ENCODE data around the gene TTC9B.

The TTC9B gene

DNA sequence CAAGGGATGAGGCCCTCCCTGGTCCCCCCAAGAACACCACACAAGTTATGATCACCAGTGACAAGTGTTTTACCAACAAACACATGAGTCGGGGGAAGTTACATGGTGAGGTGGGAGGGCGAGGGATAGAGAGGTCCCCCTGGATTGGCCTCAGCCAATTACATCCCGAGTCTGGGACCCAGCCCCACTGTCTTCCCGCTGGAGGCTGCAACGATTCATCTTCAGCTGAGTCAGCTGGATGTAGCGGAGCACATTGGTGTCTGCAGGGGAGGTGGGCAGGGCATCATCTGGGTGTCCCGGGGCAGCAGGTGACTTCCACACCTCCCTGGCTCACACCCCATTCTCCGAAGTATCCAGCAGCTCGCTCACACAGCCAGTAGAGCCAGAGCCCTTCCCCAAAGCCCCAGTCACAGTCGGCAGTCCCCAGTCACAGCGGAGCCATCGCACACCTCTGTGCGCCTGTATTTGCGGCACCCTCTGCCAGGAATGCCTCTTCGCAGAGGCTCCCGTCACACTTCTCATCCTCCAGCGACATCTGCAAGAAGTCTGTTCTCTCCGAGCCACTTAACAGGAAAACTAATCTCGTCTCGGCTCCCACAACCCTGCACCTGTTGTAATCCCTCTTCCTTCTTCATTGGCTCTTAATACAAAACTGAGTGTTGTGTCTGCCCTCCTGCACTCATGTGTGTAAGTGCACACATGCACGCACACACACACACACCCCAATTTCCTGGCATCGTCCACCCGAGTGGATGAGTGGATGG lies 2.0 kb downstream of the TTC9B start:
- no peak overlapping the region for H3K9ac ChIP-seq (ENCODE audit: low read depth, low read length)
- 0 out of 2 replicates have a peak, but pooled peaks cover 3% of the 10 kb centered on the region for H4K20me1 ChIP-seq (ENCODE audit: insufficient read depth, low read length)
- no peak overlapping the region for H3K4me3 ChIP-seq (ENCODE audit: low read depth in 1 of 2, low read length in 2 of 2)
- no peak overlapping the region for H2AFZ ChIP-seq (ENCODE audit: low read depth, low read length)
- TF ChIP-seq, protein P1, sequence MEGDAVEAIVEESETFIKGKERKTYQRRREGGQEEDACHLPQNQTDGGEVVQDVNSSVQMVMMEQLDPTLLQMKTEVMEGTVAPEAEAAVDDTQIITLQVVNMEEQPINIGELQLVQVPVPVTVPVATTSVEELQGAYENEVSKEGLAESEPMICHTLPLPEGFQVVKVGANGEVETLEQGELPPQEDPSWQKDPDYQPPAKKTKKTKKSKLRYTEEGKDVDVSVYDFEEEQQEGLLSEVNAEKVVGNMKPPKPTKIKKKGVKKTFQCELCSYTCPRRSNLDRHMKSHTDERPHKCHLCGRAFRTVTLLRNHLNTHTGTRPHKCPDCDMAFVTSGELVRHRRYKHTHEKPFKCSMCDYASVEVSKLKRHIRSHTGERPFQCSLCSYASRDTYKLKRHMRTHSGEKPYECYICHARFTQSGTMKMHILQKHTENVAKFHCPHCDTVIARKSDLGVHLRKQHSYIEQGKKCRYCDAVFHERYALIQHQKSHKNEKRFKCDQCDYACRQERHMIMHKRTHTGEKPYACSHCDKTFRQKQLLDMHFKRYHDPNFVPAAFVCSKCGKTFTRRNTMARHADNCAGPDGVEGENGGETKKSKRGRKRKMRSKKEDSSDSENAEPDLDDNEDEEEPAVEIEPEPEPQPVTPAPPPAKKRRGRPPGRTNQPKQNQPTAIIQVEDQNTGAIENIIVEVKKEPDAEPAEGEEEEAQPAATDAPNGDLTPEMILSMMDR (IDR thresholded peaks at IDR 0.05; ENCODE audit: borderline replicate concordance, extremely low read depth, low read length, poor library complexity, severe bottlenecking), result no peak
- no peak for TF ChIP-seq EZH2 (IDR thresholded peaks at IDR 0.05; ENCODE audit: borderline replicate concordance, low read depth, low read length, severe bottlenecking)
- H3K79me2 ChIP-seq (ENCODE audit: insufficient read depth, low read length), result no peaks in the 10 kb centered on the region
- no peak overlapping the region for H3K4me2 ChIP-seq (ENCODE audit: insufficient read depth, low read length)
- no peaks in the 10 kb centered on the region for H3K4me1 ChIP-seq (ENCODE audit: insufficient read depth, low read length)
- DNase-seq (no peak), ATAC-seq (ENCODE audit: insufficient read depth, low read depth) (no peak)
- no peaks in the 10 kb centered on the region for H3K27me3 ChIP-seq (ENCODE audit: insufficient read depth, low read length, poor library complexity)
- H3K27ac ChIP-seq (ENCODE audit: low read length), result no peak overlapping the region
- H3K9me3 ChIP-seq (ENCODE audit: insufficient read depth, low read length, severe bottlenecking), result no peaks in the 10 kb centered on the region
- H3K36me3 ChIP-seq (ENCODE audit: insufficient read depth, low read length), result 0 out of 2 replicates have a peak, but pooled peaks cover 4% of the 10 kb centered on the region

DNA sequence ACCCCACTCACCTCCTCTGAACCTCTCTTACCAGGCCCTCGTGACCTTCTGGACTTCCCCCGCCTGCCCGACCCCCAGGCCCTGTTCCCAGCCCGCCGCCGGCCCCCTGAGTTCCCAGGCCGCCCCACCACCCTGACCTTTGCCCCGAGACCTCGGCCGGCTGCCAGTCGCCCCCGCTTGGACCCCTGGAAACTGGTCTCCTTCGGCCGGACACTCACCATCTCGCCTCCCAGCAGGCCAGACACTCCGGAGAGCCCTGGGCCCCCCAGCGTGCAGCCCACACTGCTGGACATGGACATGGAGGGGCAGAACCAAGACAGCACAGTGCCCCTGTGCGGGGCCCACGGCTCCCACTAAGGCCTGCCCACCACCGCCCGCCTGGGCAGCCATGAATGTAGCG lies 3.2 kb downstream of the TTC9B start:
- Histone ChIP-seq H3K27me3 (ENCODE audit: insufficient read depth, low read length, poor library complexity) (no peaks in the 10 kb centered on the region), H3K36me3 (ENCODE audit: insufficient read depth, low read length) (peaks cover 11% of the 10 kb centered on the region), H3K4me3 (ENCODE audit: low read depth in 1 of 2, low read length in 2 of 2) (no peak overlapping the region), H3K4me2 (ENCODE audit: insufficient read depth, low read length) (no peak overlapping the region), H3K27ac (ENCODE audit: low read length) (no peak overlapping the region), H3K4me1 (ENCODE audit: insufficient read depth, low read length) (no peaks in the 10 kb centered on the region), H3K9ac (ENCODE audit: low read depth, low read length) (no peak overlapping the region), H3K79me2 (ENCODE audit: insufficient read depth, low read length) (no peaks in the 10 kb centered on the region), H4K20me1 (ENCODE audit: insufficient read depth, low read length) (0 out of 2 replicates have a peak, but pooled peaks cover 3% of the 10 kb centered on the region), H3K9me3 (ENCODE audit: insufficient read depth, low read length, severe bottlenecking) (no peaks in the 10 kb centered on the region), H2AFZ (ENCODE audit: low read depth, low read length) (no peak overlapping the region)
- DNase-seq, result no peak
- ATAC-seq (ENCODE audit: insufficient read depth, low read depth), result no peak
- no peak for TF ChIP-seq EZH2 (IDR thresholded peaks at IDR 0.05; ENCODE audit: borderline replicate concordance, low read depth, low read length, severe bottlenecking)
- TF ChIP-seq, protein P1 (IDR thresholded peaks at IDR 0.05; ENCODE audit: borderline replicate concordance, extremely low read depth, low read length, poor library complexity, severe bottlenecking), result no peak

DNA sequence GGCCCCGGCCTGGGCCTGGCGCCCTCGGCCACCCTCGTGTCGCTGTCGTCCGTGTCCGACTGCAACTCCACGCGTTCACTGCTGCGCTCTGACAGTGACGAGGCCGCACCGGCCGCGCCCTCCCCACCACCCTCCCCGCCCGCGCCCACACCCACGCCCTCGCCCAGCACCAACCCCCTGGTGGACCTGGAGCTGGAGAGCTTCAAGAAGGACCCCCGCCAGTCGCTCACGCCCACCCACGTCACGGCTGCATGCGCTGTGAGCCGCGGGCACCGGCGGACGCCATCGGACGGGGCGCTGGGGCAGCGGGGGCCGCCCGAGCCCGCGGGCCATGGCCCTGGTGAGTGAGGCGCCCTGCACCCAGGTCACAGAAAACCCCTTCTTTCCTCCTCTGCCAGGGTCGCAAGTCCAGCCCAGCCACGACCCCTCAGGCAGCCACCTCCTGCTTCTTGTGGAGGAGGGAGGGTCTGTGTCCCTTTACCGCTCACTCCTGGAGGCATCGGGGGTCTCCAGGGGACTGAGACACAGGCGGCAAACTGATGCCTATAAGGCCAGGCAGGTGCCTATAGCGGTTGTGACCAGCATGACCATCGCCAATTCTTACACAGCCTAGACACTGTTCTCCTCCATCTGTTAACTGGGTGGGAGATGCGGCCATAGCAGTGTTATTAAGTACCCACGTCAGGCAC lies 4.2 kb downstream of the TTC9B start:
- H4K20me1 ChIP-seq (ENCODE audit: insufficient read depth, low read length), result 0 out of 2 replicates have a peak, but pooled peaks cover 3% of the 10 kb centered on the region
- H3K27ac ChIP-seq (ENCODE audit: low read length), result no peak overlapping the region
- H3K9ac ChIP-seq (ENCODE audit: low read depth, low read length), result no peak overlapping the region
- TF ChIP-seq, protein P1 (IDR thresholded peaks at IDR 0.05; ENCODE audit: borderline replicate concordance, extremely low read depth, low read length, poor library complexity, severe bottlenecking), result no peak
- no peak for TF ChIP-seq EZH2 (IDR thresholded peaks at IDR 0.05; ENCODE audit: borderline replicate concordance, low read depth, low read length, severe bottlenecking)
- no peaks in the 10 kb centered on the region for H3K79me2 ChIP-seq (ENCODE audit: insufficient read depth, low read length)
- ATAC-seq (ENCODE audit: insufficient read depth, low read depth) (no peak), DNase-seq (no peak)
- no peaks in the 10 kb centered on the region for H3K9me3 ChIP-seq (ENCODE audit: insufficient read depth, low read length, severe bottlenecking)
- no peak overlapping the region for H3K4me3 ChIP-seq (ENCODE audit: low read depth in 1 of 2, low read length in 2 of 2)
- H3K4me2 ChIP-seq (ENCODE audit: insufficient read depth, low read length), result no peak overlapping the region
- H3K4me1 ChIP-seq (ENCODE audit: insufficient read depth, low read length), result no peaks in the 10 kb centered on the region
- no peak overlapping the region for H2AFZ ChIP-seq (ENCODE audit: low read depth, low read length)
- H3K27me3 ChIP-seq (ENCODE audit: insufficient read depth, low read length, poor library complexity), result no peaks in the 10 kb centered on the region
- peaks cover 16% of the 10 kb centered on the region for H3K36me3 ChIP-seq (ENCODE audit: insufficient read depth, low read length)

Measured in DND-41 (cell line).